A673 (cell line): Measurements from ENCODE around the gene USP32.

Experiments used
- EZH2 ChIP-seq: fragments of 200-600 bp; sonication (generic); IDR thresholded peaks from 2 replicates; pipeline ENCODE4 v1.6.1; 2017; ENCODE audit warnings: borderline replicate concordance, low read depth, mild to moderate bottlenecking, mixed read lengths, antibody characterized with exemption, low read length; ENCODE audit not compliant: poor library complexity, severe bottlenecking
- TF ChIP-seq, protein P1 (sequence below): fragments of 300-800, 200-600 bp; sonication (generic); conservative IDR thresholded peaks from 2 replicates; pipeline ENCODE4 v1.5.1; 2017; ENCODE audit warnings: low read depth, mild to moderate bottlenecking, antibody characterized with exemption, low read length, moderate library complexity, mixed read lengths

DNA sequence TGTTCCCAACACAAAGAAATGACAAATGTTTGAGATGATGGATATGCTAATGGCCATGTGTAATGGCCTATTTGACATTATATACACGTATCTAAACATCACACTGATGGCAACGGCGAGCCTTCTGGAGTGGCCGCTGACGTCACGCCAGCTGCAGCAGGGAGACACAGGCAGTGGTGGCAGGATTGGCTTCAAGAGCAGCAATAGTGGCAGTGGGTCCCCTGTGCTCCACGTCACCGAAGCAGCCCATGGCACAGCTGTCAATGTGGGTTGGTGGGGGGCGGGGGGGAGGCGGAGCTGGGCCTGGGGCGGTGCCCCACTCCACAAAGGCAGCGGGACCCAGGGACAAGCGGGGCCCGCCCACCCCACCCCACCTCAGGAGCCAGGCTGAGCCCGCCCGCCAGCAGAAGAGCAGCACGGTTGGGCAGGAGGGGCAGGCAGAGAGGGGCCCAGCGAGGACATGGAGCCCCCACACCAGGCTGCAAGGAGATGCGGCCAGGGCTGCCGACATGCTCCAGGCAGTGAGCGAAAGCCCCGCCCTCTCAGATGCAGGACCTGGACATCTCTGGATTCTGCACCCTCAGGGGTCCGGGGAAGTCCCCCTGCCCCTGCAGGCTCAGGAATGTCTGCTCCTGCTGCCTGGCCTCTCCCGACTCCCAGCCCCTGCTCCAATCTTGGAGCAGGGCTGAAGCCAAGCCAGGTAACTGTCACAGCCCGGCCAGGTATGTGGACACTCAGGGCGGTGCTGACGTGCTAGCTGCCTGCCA lies 64.6 kb downstream of the USP32 start:
- TF ChIP-seq, protein P1, sequence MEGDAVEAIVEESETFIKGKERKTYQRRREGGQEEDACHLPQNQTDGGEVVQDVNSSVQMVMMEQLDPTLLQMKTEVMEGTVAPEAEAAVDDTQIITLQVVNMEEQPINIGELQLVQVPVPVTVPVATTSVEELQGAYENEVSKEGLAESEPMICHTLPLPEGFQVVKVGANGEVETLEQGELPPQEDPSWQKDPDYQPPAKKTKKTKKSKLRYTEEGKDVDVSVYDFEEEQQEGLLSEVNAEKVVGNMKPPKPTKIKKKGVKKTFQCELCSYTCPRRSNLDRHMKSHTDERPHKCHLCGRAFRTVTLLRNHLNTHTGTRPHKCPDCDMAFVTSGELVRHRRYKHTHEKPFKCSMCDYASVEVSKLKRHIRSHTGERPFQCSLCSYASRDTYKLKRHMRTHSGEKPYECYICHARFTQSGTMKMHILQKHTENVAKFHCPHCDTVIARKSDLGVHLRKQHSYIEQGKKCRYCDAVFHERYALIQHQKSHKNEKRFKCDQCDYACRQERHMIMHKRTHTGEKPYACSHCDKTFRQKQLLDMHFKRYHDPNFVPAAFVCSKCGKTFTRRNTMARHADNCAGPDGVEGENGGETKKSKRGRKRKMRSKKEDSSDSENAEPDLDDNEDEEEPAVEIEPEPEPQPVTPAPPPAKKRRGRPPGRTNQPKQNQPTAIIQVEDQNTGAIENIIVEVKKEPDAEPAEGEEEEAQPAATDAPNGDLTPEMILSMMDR: no peak
- no peak for TF ChIP-seq EZH2
